ENCODE results near the gene APCDD1L.
A peak's percentile ranks its signal among the peaks of the same experiment; 100 is the strongest.

Gene APCDD1L

DNA sequence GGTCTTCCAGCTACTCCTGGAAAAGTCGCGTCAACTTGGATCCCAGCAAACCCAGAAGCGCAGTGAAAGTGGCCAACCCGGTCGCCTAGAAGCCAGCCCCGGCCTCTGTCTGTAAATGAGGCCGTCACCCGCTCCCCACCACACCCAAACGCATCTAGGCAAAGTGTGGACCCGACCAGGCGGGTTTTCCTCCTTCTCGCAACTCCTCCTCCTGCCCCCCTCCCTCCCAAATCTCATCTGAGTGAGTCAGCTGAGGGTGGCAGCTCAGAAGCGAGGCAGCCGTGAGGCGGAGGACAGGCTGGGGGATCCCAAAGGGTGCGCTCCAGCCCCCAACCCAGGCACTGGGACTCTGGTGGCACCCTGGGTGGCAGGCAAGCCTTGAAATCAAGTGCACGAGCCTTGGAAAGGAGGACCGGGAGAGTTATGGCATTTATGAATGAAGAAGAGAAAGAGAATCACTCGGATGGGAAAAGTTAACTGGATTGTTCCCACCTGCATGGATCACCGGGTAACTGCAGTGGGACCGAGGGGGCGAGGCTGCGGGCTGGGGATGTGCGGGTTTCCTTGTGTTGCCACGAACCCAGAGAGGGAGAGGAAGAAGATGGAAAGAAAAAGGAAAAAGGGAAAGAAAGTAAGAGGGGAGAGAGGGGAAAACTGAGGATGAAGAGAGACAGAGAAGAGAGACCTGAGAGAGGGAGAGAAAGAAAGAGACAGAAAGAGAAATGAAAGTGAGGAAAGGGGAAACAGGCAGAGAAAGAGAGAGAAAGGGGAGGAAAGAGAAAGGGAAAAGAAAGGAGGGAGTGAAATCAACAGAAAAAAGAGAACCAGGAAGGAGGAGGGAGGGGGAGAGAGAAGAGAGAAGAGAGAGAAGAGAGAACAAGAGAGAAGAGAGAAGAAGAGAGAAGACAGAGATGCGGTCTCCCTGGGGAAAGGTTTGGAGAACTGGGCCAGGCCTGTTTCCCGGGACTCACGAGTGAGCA is at the start of gene APCDD1L:
TSS of gene APCDD1L (minus strand) at position 167 of the 980 bp plus-strand sequence. CDS start 692 bp downstream, outside the sequence.
- DNase-seq (ENCODE audit: low read depth), result peak; percentile 69
- H3K4me3 ChIP-seq (ENCODE audit: control insufficient read depth, low read depth, low read length), result peak within 1 kb of the TSS; percentile 62
- no peak for TF ChIP-seq CTCF (conservative IDR thresholded peaks at IDR 0.05; ENCODE audit: control insufficient read depth, insufficient read depth, low read depth, low read length)

- H3K4me3 ChIP-seq (ENCODE audit: control insufficient read depth, low read depth, low read length), result no peak overlapping the region
- no peak for TF ChIP-seq CTCF (conservative IDR thresholded peaks at IDR 0.05; ENCODE audit: control insufficient read depth, insufficient read depth, low read depth, low read length)
- no peak for DNase-seq (ENCODE audit: low read depth)
Measured at GRCh38 chr20:58559368-58559729, 44.1 kb upstream of the APCDD1L start.

GRCh38 chr20:58558486-58559367 is 43.5 kb upstream of the APCDD1L start:
- H3K4me3 ChIP-seq (ENCODE audit: control insufficient read depth, low read depth, low read length), result no peak overlapping the region
- no peak for DNase-seq (ENCODE audit: low read depth)
- no peak for TF ChIP-seq CTCF (conservative IDR thresholded peaks at IDR 0.05; ENCODE audit: control insufficient read depth, insufficient read depth, low read depth, low read length)

DNA sequence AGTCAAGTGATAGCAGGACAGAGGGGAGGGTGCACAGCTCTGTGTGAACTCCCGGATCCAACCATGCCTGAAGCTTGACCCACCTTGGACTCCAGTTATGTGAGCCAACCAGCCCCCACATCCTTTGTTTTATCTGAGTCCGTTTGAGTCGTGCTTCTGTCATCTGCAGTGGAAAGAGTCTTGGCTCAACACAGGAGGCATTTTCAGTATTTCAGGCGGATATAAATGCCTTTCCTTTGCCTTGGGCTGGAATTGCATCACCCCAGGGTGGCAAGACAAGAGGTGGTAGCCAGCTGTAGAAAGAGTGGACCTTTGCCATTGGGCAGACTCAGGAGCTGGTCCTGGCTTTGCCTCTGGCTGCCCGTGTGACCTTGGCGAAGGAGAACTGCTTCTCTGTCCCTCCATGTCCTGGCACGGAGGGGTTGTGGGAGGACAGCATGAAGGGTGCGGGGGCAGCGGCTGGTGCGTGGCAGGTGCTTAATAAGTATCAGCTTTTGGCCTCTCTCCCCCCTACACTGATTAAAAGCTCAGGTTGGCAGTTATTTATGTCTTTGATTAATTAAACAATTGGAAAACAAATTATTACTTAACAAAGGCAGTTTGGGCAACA is 42.6 kb upstream of the APCDD1L start:
- DNase-seq (ENCODE audit: low read depth), result no peak
- H3K4me3 ChIP-seq (ENCODE audit: control insufficient read depth, low read depth, low read length), result no peak overlapping the region
- no peak for TF ChIP-seq CTCF (conservative IDR thresholded peaks at IDR 0.05; ENCODE audit: control insufficient read depth, insufficient read depth, low read depth, low read length)

DNA sequence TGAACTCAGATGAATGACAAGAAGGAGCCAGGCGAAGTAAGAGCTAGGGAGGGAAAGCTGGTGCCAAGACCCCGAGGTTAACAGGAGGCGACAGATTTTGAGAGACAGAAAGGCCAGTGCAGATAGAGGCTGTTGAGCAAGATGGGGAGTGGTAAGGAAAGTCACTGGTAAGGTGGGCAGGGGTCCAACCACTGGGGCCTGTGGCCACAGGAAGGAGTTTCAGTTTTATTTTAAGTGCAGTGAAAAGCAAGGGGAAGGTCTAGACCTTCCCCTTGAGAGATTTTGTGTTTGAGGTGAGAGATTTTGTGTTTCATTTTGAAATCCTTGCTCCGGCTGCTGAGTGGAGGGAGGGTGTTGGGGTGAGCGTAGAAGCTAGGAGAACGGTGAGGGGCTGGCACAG is 41.8 kb upstream of the APCDD1L start:
- H3K4me3 ChIP-seq (ENCODE audit: control insufficient read depth, low read depth, low read length), result no peak overlapping the region
- DNase-seq (ENCODE audit: low read depth), result no peak
- no peak for TF ChIP-seq CTCF (conservative IDR thresholded peaks at IDR 0.05; ENCODE audit: control insufficient read depth, insufficient read depth, low read depth, low read length)

GRCh38 chr20:58555078-58555765 is 40.0 kb upstream of the APCDD1L start:
- peak; percentile 91 for DNase-seq (ENCODE audit: low read depth)
- no peak for TF ChIP-seq CTCF (conservative IDR thresholded peaks at IDR 0.05; ENCODE audit: control insufficient read depth, insufficient read depth, low read depth, low read length)
- H3K4me3 ChIP-seq (ENCODE audit: control insufficient read depth, low read depth, low read length), result no peak overlapping the region

Measured in fibroblast of mammary gland (primary cell).